T-helper 2 cell (primary cell): ENCODE data around the gene CDH24.
A peak's percentile ranks its signal among the peaks of the same experiment; 100 is the strongest.

Experiments
- DNase-seq, 5 experiments: peaks; one replicate each; pipeline versions ENCODE4 v3.0.0 to v3.0.0-alpha.2; 2012 to 2022
- total RNA-seq, 2 donors: gene quantifications; one replicate each; lab custom pipeline; 2026; lab: John Stamatoyannopoulos, UW

CDH24 gene, protein sequence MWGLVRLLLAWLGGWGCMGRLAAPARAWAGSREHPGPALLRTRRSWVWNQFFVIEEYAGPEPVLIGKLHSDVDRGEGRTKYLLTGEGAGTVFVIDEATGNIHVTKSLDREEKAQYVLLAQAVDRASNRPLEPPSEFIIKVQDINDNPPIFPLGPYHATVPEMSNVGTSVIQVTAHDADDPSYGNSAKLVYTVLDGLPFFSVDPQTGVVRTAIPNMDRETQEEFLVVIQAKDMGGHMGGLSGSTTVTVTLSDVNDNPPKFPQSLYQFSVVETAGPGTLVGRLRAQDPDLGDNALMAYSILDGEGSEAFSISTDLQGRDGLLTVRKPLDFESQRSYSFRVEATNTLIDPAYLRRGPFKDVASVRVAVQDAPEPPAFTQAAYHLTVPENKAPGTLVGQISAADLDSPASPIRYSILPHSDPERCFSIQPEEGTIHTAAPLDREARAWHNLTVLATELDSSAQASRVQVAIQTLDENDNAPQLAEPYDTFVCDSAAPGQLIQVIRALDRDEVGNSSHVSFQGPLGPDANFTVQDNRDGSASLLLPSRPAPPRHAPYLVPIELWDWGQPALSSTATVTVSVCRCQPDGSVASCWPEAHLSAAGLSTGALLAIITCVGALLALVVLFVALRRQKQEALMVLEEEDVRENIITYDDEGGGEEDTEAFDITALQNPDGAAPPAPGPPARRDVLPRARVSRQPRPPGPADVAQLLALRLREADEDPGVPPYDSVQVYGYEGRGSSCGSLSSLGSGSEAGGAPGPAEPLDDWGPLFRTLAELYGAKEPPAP
- total RNA-seq = 4.5 to 5.9 reads per million in 2 donors

DNA sequence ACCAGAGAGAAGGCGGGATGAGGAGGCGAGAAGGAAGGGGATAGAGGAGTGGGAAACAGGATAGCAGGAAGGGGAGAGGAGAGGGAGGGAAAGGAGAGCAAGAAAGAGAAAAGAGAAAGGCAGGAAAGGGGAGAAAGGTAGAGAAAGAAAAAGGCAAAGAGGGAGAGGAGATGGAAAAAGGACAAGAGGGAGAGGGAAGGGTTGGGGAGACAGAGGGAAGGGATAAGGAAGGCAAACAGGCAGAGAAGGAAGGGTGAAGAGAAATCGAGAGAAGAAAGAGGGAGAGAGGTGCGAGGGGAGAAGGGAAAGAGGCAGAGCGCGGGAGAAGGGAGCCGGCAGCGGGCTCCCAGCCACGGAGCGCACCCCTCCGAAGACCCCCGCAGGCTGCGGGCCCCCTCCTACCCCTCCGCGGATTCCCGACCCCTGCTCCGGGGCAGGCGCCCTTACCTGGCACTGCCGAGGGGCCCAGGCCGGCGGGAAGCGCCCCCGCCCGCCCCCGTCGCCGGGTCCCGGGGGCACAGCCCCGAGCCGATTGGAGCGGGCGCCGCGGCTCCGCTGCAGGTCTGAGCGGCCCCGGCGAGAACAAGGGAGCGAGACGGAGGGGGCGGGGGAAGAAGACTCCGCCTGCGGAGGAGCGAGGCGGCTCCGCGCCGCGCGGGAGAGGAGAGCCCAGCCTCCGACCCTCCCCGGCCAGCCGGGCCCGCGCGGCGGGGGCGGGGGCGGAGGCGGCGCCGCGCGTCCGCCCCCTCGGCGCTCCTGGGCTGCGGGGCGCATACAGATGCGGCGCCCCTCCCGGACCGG, at the start of gene CDH24:
TSS of gene CDH24 (minus strand) at position 565 of the 801 bp plus-strand sequence. CDS start 1,787 bp downstream, outside the sequence.
- peak; percentile 41 to 80 (median 48) for DNase-seq

DNA sequence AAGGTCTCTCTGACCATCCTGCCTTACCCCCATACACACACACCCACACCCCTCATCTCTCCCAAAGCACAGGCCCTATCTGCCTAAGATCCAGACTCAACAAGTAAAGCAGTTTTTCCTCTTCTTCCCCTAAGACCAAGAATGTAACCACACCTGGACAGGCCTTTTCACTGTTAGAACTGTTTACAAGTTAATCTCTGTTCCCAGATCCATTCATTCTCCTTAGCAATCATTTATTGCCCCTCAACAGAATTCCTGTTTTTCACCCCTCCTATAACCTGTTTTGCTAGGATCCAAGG, 49.4 kb upstream of the CDH24 start:
- no peak for DNase-seq

DNA sequence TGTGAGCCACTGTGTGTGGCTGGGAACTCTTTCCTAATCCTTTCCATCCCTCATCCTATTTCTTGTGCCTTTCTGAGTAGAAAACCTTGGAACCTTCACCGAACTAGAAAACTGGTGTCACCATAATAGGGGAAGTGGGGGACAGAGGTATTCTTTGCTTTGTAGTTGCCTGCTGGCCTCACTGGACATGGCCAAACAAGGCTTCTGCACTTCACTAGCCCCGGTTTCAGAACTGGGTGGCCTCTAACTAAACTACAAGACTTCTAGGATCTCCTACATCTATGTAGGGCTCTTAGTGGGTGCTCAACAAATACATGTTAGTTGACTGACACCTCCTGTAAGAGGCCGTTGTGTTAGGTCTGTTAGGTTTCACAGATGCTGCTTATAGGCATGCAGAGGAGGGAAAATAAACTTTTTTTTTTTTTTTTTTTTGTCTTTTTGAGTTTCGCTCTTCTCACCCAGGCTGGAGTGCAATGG, 48.1 kb upstream of the CDH24 start:
- DNase-seq = no peak

DNA sequence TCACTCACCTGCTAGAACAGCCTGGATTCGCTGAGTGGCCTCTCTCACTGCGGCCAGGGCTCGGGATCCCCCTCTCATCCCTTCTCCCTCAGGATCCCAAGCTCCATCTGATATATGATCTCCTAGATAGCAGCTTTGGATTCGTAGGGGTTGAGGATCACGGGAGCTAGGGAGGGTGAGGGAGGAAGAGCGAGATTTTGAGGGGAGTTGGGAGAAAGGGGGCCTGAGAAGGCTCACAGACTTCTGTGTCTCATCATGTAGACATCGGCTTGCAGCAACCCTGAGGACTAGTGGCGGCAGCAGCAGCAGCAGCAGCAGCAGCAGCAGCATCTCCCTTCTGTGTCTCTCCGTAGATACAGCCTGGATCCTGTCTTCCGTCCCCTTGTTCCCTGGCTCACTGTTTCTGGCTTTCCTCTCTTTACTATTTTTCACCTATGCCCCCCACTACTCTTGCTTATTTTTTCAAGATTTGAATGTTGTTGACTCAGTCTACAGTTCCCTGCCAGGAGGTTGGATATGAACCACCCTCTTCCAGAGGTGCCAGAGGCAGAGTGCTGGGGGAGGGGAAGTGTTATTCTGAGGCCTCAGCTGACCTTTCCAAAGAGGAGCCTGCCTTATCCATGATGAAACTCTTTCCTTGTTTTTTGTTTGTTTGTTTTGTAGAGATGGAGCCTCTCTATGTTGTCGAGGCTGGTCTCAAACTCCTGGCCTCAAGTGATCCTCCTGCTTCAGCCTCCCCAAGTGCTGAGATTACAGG, 47.4 kb upstream of the CDH24 start, which contains the start of gene CIROP:
TSS of gene CIROP (minus strand) at position 399 of the 757 bp plus-strand sequence. CDS start at position 330, 69 bp downstream.
- DNase-seq = no peak

DNA sequence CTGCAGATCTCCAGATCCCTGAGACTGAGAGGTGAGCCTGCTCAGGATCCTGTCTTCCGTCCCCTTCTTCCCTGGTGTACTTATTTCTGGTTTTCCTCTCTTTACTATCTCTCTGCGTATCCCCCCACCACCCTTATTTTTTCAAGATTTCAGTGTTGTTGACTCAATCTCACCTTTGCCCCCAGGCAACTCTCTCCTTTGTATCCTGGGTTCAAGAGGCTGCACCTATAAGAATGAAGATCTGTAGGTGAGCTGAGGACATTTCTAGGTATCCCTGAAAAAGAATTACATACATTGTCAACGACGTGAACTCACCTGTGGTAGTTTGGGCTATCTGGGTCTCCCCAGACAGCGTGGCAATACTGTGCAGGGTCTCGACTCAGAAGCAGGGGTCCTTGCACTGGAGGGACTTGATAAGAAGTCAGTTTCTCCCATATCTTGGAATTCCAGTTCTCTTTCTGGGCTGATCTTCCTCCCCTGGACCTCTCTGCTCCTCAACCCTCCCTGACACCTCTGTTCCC, 46.8 kb upstream of the CDH24 start:
- no peak for DNase-seq

DNA sequence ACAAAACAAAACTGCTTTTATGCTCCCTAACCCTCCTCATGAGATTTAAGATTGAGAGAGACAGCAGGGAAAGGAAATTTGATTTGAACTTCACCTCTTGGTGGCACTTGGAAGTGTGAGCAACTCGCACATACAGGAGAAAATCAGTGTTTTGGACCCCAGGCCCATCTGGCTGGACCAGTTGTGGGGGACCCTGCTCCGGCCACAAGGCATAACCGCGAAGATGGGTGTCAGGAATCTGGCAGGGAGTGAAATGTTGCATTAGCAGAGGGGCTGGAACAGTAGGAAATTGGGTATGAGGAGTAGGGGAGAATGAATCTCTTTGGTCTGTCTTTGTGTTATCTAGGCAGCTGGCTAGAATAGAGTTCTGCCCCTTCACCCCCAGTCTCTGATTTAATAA, 46.3 kb upstream of the CDH24 start:
- no peak for DNase-seq

DNA sequence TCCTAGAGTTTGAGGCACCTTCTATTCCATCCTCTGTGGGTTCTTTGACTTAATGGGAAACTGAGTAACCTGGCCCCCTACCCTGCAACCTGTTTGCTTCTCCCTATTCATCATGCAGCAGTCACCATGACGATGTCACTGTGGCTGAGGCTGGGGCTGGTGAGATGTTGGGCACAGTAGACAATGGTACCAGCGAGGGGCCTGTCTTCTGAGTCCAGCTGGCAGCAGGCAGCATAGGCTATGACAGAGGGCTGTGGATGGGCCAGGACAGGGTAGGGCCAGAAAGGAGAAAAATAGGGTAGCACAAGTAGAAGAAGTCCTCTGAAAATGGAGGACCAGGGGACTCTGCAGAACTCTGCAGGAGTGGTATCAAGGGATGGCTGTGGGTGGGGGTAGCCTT, 45.5 kb upstream of the CDH24 start:
- no peak for DNase-seq

DNA sequence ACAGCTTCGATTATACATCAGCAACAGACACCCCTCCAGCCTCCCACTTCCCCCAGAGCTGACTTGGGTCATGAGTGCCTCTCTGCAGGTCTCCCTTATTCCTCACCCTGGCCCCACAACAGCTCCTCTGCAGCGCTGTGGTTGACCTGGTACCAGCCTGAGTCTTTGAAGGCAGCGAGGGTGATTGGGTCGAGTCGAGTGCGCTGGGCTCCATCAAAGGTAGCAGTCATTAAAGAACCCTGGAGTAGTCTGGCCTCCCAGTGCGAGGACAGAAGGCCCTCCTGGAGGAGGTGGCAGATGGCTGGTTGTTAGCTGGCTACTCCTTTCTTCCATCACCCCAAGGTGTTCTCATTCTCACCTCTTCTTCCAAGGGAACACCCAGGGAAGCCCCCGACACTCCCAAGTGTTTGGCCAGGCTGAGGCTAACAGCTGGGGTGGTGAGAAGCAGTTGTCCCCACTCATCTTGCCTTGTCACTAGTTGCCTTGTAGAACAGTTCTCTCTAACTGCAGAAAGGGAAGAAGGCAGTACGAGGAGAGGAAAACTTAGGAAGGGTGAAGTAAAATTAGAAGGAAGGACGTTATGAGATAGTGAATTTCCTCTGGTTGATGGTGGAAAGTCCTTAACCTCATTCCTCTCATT, 44.8 kb upstream of the CDH24 start:
- DNase-seq = no peak

DNA sequence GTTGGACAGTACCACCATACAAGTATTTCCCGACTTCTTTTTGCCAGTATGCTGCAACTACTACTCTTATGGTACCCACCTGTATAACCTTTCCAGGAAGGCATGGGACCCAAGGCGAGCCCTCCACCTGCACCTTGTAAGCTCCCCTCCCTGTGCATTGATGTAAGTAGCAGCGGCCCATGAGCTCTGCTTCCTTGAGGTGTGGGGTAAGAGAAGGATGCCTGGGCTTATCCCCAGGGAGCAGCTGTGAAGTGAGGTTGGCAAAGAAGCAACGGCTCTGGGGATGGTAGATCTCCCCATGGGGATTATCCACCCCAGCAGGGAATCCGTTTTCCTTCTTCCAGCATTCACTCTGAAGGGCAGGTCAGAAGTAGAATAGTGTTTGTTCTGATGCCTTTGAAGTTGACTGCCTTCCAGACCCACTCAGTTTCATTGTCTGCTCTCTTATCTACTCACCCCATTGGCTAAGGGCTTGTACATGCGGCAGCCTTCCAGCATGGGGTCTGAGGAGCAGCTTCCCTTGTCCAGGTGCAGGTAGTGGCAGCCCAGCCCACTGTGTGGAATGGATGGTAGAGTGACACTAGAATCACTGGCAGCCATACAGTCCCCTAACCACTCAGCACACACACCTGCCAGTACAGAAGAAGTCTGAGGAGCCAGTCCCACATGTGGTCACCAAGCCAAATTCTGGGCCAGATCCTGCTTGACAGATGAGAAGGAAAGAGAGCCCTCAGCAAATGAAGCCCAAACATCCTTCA, 44.1 kb upstream of the CDH24 start:
- DNase-seq = no peak

DNA sequence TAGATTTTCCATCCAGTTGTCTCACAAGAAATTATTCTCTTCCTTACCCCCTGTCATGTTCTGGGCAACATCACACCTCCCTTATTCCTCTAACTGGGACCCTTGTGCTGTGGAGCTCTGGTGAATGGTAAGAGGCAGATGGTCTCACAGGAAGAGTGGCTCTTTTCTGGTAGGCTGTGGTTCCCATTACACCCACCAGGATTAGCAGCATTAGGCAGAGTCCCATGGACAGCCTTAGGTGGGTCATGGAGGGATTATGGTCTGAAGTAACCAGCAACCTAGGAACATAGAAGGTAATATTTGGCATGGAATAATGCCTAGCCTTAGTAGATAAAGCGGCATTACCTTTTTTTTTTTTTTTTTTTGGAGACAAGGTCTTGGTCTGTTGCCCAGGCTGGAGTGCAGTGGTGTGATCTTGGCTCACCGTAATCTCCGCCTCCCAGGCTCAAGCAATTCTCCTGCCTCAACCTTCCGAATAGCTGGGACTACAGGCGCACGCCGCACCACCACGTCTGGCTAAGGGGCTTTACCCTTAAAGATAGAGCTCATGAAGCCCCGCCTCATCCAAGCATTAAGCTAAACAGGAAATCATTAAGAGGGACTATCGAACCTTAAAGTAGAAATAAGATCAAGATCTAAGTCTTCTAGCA, 42.0 kb upstream of the CDH24 start:
- no peak for DNase-seq

DNA sequence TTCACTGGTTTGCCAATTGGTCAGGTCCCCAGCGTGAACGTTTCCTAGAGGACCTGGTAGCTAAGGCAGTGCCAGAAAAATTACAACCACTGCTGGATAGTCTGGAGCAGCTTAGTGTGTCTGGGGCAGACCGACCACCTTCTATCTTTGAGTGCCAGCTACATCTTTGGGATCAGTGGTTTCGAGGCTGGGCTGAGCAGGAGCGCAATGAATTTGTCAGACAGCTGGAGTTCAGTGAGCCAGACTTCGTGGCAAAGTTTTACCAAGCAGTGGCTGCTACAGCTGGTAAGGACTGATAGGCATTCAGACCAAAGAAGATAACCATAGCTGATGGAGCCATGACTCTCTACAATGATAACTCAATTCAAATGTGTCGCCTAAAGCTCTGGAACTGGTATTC, 40.5 kb upstream of the CDH24 start:
- no peak for DNase-seq

DNA sequence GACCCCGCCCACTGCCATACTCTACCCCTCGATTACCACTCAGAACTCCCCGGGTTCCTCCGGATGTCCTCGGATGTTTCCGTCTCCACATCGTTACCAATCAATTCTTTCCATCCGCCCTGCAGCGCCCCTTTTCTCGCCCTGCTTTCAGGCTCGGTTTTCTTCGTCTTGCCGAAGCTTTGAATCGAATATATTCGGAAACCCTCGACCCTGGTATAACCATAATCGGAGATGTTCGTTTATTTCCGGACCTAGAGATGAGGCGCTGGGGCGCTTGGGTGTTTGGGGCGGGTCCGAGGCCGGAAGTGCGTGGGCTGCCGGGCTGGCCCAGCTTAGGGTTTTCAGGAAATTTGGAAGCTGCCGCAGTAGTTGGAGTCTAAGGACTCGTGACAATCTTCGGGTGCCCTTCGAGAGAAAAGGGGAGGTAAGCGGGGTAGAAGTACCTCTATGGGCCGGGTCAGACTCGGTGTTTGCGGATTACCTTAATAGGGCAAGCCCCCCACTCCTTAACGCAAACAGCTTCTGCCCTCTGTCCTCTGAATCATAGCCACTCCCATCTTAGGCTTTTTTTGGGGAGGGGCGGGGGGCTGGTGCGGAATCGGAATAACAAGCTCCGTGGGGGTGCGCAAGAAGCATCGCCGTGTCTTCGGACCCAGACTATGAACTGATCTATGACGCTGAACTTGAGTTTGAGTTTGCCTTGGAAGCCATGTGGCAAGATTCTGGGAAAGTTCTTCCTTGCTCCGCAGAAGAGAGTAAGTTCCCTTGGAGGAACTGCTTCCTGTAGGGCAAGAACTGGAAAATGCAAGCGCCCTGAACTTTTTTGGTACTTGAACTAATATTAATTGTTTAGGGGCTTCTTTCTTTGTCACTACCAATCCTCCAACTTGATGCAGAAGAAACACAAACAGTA, 38.1 kb upstream of the CDH24 start, which contains the start of gene C14orf119:
TSS of gene C14orf119 (plus strand) at position 310 of the 913 bp plus-strand sequence. CDS start 2,154 bp downstream, outside the sequence.
- DNase-seq = peak; percentile 97 to 100 (median 99)

DNA sequence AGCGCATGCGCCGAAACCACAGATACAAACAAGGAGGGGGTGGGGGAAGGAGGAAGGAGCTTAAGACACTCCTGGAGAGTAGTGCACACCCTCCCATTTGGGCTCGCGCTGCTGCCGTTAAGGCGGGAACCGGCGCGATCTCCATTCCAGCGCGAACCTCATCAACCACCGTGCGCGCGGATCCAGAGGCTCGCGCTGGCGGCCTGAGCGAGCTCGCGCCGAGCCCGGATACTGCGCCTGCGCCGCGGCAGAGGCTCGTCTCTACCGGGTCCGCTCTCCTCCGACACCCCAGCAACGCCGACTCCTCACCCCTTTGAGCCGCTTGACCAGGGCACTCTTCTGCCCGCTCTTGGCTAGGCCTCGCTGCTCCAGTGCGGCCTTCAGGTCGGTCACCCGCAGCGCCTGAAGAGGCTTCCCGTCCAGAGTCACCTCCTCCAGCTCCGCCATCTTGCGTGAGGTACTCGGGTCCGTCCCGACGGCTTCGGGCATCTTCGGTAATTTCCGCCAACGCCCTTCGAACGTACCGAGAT, 37.4 kb upstream of the CDH24 start, which contains the start of gene ACIN1:
TSS of gene ACIN1 (minus strand) at position 471 of the 530 bp plus-strand sequence. CDS start at position 447, 24 bp downstream.
- peak in 2 of 5 experiments; percentile 52 to 90 for DNase-seq

DNA sequence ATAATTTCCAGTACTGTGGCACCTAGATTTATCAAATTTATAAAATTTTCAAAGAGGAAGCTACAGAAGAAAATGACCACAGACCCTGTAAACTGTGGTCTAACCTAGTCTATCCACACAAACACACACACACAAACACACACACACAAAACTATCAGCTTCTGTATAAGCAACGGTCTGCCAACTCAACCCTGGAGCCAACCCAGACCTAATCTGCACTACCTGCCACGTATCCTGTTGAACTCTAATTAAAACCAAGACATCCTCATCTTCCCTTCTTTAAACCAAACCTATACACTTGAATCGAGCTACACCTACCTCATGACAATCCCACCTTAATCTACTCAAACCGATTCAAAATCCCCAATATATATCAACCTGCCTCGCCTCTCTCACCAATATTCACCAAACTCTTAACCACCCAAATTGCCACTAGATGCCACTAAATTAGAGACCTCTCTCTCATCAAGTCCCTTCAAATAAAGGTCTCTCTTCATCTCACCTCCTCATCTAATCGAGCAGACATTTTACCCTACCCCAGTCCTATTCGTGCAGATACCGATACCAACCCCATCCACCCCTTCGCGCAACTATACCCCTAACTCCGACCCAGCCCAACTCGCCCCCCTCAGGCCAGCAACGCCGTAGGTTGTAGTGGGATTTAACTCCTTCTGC, 36.8 kb upstream of the CDH24 start:
- peak in 2 of 5 experiments; percentile 59 to 67 for DNase-seq

DNA sequence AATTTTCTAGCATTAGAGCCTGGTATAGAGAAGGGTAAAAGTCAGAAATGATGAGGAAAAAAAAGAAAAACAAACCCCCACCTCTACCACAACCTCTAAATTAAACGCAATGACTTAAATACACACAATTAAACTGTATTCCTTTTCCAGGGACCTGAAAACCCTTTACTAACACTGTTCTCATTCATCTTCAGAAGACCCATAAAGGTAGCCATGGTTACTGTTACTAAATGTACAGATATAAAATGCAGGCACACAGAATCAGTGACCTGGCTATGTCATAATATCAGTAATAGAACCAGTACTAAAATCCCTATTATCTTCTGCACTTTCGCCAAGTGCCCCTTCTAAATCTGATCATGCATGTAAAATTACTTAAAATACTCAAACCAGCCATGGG, 36.2 kb upstream of the CDH24 start:
- DNase-seq = no peak

DNA sequence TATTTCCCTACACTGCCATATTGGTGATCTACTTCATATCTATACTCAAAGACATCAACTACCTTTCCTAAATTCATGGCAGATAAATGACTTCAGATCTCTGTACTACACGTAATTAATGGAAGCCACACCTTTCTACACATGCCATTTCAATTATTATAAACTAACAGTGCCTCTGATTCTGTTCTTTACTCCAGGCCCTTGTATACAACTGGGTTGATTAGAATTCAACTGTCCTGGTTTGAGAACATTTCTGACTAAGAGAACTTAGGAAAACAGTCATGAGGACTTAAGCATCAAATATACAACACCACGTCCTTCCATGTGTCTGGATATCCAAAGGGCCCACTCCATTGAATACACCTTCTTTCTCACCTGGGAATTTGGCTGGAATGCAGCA, 35.8 kb upstream of the CDH24 start:
- no peak for DNase-seq
